Ascending aorta (tissue), 2 donors: ENCODE measurements around the gene GATB. TPM values are rescaled to one million over a fixed set of nuclear protein-coding genes. Genes with fewer than 3 reads are reported as not detected.

Experiments used
- DNase-seq, 2 donors: peaks; one replicate each; pipeline ENCODE4 v3.0.0-alpha.2; 2019; ENCODE audit warnings: low spot score in 2 of 2
- H3K27ac ChIP-seq, 2 donors: fragments of 200-600 bp; sonication (generic); one replicate each; pipeline ENCODE4 v1.5.1; 2016 to 2017; ENCODE audit warnings: mild to moderate bottlenecking in 1 of 2
- H3K27me3 ChIP-seq: fragments of 200-600 bp; sonication (generic); one replicate; pipeline ENCODE4 v1.5.1; 2017
- H3K36me3 ChIP-seq, 2 donors: fragments of 200-600 bp; sonication (generic); one replicate each; pipeline ENCODE4 v1.5.1; 2016
- H3K4me1 ChIP-seq, 2 donors: fragments of 200-600 bp; sonication (generic); one replicate each; pipeline ENCODE4 v1.5.1; 2016 to 2017; ENCODE audit warnings: mild to moderate bottlenecking in 1 of 2
- H3K4me3 ChIP-seq, 2 donors: fragments of 200-600 bp; sonication (generic); one replicate each; pipeline ENCODE4 v1.5.1; 2016 to 2017; ENCODE audit warnings: mild to moderate bottlenecking in 1 of 2
- H3K9me3 ChIP-seq, 2 donors: fragments of 200-600 bp; sonication (generic); one replicate each; pipeline ENCODE4 v1.5.1; 2016
- intact Hi-C: fragments of 100-400 bp; cut with DNase I; formaldehyde crosslinking; loops from one replicate; pipeline ENCODE4 v1.15.1; 2023
- total RNA-seq: library from RNA; depleted of rRNA; stranded (reverse); fragments of >200 nt; gene quantifications from one replicate; pipeline ENCODE4 v1.1.0, GENCODE V29; 2016
- TF ChIP-seq, protein P1 (sequence below), 3 experiments: fragments of 200-600 bp in 2 of 3; fragments of 450-650 bp in 1 of 3; sonication (generic) in 2 of 3; IDR thresholded peaks; one replicate each; pipeline ENCODE4 v1.5.1; 2016 to 2019; ENCODE audit warnings: antibody characterized with exemption in 3 of 3, mild to moderate bottlenecking in 1 of 3, moderate library complexity in 1 of 3

The GATB gene
- total RNA-seq, 1 donor from 2014 or later = 16.7 TPM

GRCh38 chr4:151728679-151729078 lies 32.1 kb downstream of the GATB start:
- H3K27ac ChIP-seq = no peak overlapping the region
- no peaks in the 10 kb centered on the region for H3K27me3 ChIP-seq
- DNase-seq = no peak
- no peaks in the 10 kb centered on the region for H3K36me3 ChIP-seq
- no peak overlapping the region for H3K4me3 ChIP-seq
- no peaks in the 10 kb centered on the region for H3K9me3 ChIP-seq
- TF ChIP-seq, protein P1, sequence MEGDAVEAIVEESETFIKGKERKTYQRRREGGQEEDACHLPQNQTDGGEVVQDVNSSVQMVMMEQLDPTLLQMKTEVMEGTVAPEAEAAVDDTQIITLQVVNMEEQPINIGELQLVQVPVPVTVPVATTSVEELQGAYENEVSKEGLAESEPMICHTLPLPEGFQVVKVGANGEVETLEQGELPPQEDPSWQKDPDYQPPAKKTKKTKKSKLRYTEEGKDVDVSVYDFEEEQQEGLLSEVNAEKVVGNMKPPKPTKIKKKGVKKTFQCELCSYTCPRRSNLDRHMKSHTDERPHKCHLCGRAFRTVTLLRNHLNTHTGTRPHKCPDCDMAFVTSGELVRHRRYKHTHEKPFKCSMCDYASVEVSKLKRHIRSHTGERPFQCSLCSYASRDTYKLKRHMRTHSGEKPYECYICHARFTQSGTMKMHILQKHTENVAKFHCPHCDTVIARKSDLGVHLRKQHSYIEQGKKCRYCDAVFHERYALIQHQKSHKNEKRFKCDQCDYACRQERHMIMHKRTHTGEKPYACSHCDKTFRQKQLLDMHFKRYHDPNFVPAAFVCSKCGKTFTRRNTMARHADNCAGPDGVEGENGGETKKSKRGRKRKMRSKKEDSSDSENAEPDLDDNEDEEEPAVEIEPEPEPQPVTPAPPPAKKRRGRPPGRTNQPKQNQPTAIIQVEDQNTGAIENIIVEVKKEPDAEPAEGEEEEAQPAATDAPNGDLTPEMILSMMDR (IDR thresholded peaks at IDR 0.05) = no peak
- no peaks in the 10 kb centered on the region for H3K4me1 ChIP-seq
- intact Hi-C loops = no loop called here

GRCh38 chr4:151728006-151728405 lies 32.8 kb downstream of the GATB start:
- intact Hi-C loops = no loop called here
- DNase-seq = no peak
- Histone ChIP-seq H3K4me1 (no peaks in the 10 kb centered on the region), H3K9me3 (no peaks in the 10 kb centered on the region), H3K27ac (no peak overlapping the region), H3K4me3 (no peak overlapping the region), H3K36me3 (no peaks in the 10 kb centered on the region), H3K27me3 (no peaks in the 10 kb centered on the region)
- TF ChIP-seq, protein P1 (IDR thresholded peaks at IDR 0.05) = no peak

DNA sequence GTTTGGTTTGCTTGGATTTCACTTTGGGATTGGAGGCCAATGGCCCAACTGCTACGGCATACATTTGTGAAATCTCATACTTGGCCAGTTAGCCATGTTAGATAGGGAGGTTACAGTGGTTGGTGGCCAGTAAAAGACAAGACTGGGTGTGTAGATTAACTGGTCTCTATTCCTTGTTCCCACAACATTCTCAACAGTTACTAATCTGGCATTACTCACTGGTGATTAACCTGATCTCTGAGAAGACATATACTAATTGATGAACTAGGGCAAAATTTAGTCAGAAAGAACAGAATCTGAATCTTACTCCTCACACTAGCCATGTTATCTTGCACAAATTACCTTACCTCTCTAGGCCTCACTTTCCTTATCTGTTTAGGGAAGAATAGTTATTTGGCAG lies 33.4 kb downstream of the GATB start:
- H3K4me3 ChIP-seq = no peak overlapping the region
- DNase-seq = no peak
- no peaks in the 10 kb centered on the region for H3K9me3 ChIP-seq
- H3K4me1 ChIP-seq = no peaks in the 10 kb centered on the region
- no peaks in the 10 kb centered on the region for H3K27me3 ChIP-seq
- no peaks in the 10 kb centered on the region for H3K36me3 ChIP-seq
- TF ChIP-seq, protein P1 (IDR thresholded peaks at IDR 0.05) = no peak
- intact Hi-C loops = no loop called here
- H3K27ac ChIP-seq = no peak overlapping the region

- Histone ChIP-seq H3K4me3 (no peak overlapping the region), H3K27me3 (no peaks in the 10 kb centered on the region), H3K36me3 (no peaks in the 10 kb centered on the region), H3K27ac (no peak overlapping the region), H3K4me1 (no peaks in the 10 kb centered on the region), H3K9me3 (no peaks in the 10 kb centered on the region)
- TF ChIP-seq, protein P1 (IDR thresholded peaks at IDR 0.05) = no peak
- DNase-seq = no peak
- intact Hi-C loops = no loop called here
These were observed 35.7 kb downstream of the GATB start for GRCh38 chr4:151725087-151725486.

DNA sequence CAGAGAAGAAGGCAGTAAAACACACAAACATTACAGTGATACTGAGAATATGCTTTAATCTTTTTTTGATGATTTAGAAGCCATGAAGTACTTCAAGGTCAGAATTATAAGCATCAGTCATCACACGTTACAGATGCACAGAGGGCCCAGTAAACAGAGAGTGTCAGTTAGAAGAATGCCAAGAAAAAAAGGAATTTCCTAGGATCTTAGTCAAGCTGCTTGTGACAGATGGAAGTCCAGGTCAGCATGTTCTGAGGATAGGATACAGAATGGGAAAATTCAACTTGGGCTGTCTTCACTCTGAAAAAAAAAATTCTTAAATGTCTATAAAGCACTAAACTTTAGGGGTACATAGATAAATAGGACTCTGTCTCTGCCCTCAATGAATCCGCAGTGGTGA lies 38.9 kb downstream of the GATB start:
- Histone ChIP-seq H3K4me1 (no peaks in the 10 kb centered on the region), H3K27me3 (no peaks in the 10 kb centered on the region), H3K36me3 (no peaks in the 10 kb centered on the region), H3K27ac (no peak overlapping the region), H3K9me3 (no peaks in the 10 kb centered on the region), H3K4me3 (no peak overlapping the region)
- TF ChIP-seq, protein P1 (IDR thresholded peaks at IDR 0.05) = no peak
- intact Hi-C loops = no loop called here
- DNase-seq = no peak

DNA sequence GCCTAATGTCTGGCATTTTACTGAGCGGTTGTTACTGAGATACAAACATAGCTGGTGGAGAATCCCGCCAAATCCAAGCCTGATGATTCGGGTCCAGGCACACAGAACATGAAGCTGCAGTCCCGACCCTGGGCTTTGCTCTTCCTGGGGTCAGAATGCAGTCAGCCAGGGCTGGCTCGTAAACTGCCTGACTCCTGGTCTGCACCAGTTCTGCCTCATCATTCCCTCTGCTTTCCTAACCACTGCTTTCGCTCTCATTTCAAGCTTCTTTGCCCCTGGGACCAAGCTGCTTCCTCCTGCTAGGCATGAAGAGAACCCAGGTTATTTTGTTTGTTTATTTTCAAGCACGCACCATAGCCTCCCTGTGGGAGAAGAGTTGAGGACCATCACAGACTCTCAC lies 39.3 kb downstream of the GATB start:
- DNase-seq = no peak
- H3K4me3 ChIP-seq = no peak overlapping the region
- intact Hi-C loops = no loop called here

More for the DNA sequence above, 39.3 kb downstream of the GATB start:
- Histone ChIP-seq H3K27ac (no peak overlapping the region), H3K36me3 (no peaks in the 10 kb centered on the region), H3K4me1 (no peaks in the 10 kb centered on the region), H3K9me3 (no peaks in the 10 kb centered on the region), H3K27me3 (no peaks in the 10 kb centered on the region)
- TF ChIP-seq, protein P1 (IDR thresholded peaks at IDR 0.05) = no peak
